CD4-positive, alpha-beta memory T cell (primary cell): ENCODE data around the gene SLFN14. TPM values are rescaled to one million over a fixed set of nuclear protein-coding genes. Genes with fewer than 3 reads are reported as not detected.

ENCODE experiments used
- CTCF ChIA-PET: fragments of 350-600 bp; sonication (Branson Sonifier 250); formaldehyde crosslinking; loops from one replicate; lab custom pipeline; 2021; ENCODE audit warnings: inconsistent platforms; ENCODE audit not compliant: partially characterized antibody; lab: Charles Lee
- POLR2A ChIA-PET: fragments of 350-600 bp; sonication (Branson Sonifier 250); formaldehyde crosslinking; loops from one replicate; lab custom pipeline; 2021; ENCODE audit not compliant: partially characterized antibody; lab: Charles Lee
- DNase-seq, 5 donors: peaks; one replicate each; pipeline versions ENCODE4 v3.0.0 to v3.0.0-alpha.2; 2020 to 2022; ENCODE audit warnings: mixed read lengths in 1 of 5
- H3K27ac ChIP-seq: one replicate; pipeline ENCODE4 v1.7.0; 2013; ENCODE audit warnings: low read depth, low read length
- H3K27me3 ChIP-seq: 2 replicates; pipeline ENCODE4 v1.7.0; 2013; ENCODE audit warnings: mild to moderate bottlenecking, low read length, moderate library complexity; ENCODE audit not compliant: insufficient read depth
- H3K36me3 ChIP-seq: 2 replicates; pipeline ENCODE4 v1.7.0; 2013; ENCODE audit warnings: mild to moderate bottlenecking, low read length, moderate library complexity; ENCODE audit not compliant: insufficient read depth
- H3K4me1 ChIP-seq: 2 replicates; pipeline ENCODE4 v1.7.0; 2013; ENCODE audit warnings: mild to moderate bottlenecking, low read length, moderate library complexity; ENCODE audit not compliant: insufficient read depth
- H3K4me3 ChIP-seq, 2 donors: one replicate each; pipeline ENCODE4 v1.7.0; 2013; ENCODE audit warnings: low read length in 2 of 2, mild to moderate bottlenecking in 1 of 2
- H3K9me3 ChIP-seq, 2 donors: one replicate each; pipeline ENCODE4 v1.7.0; 2013; ENCODE audit warnings: low read length in 2 of 2, control low read depth in 1 of 2; ENCODE audit not compliant: control insufficient read depth in 1 of 2
- H3K27ac Mint-ChIP-seq, 7 donors: one replicate each; pipeline ENCODE4 v1.8.0; 2020 to 2021; ENCODE audit warnings: mixed read lengths in 7 of 7, mild to moderate bottlenecking in 6 of 7, inconsistent platforms in 3 of 7, moderate library complexity in 3 of 7
- H3K27me3 Mint-ChIP-seq, 2 donors: one replicate each; pipeline ENCODE4 v1.8.0; 2020 to 2021; ENCODE audit warnings: mixed read lengths in 2 of 2
- H3K36me3 Mint-ChIP-seq, 2 donors: one replicate each; pipeline ENCODE4 v1.8.0; 2020 to 2021; ENCODE audit warnings: mixed read lengths in 2 of 2, inconsistent platforms in 1 of 2, mild to moderate bottlenecking in 1 of 2
- H3K4me1 Mint-ChIP-seq, 4 donors: one replicate each; pipeline ENCODE4 v1.8.0; 2020 to 2021; ENCODE audit warnings: mixed read lengths in 4 of 4, mild to moderate bottlenecking in 1 of 4
- H3K4me3 Mint-ChIP-seq, 8 donors: one replicate each; pipeline ENCODE4 v1.8.0; 2020 to 2021; ENCODE audit warnings: mixed read lengths in 8 of 8, mild to moderate bottlenecking in 7 of 8, moderate library complexity in 6 of 8, inconsistent platforms in 3 of 8
- H3K9me3 Mint-ChIP-seq, 8 donors: one replicate each; pipeline ENCODE4 v1.8.0; 2020 to 2021; ENCODE audit warnings: mixed read lengths in 8 of 8, mild to moderate bottlenecking in 5 of 8, inconsistent platforms in 3 of 8, moderate library complexity in 1 of 8
- intact Hi-C: fragments of 100-400 bp; cut with micrococcal nuclease; formaldehyde crosslinking; loops from one replicate; pipeline ENCODE4 v1.15.1; 2023
- polyA plus RNA-seq, 2 donors: library from polyadenylated mRNA; unstranded; fragments of 300-500 nt; fragmentation: Illumina TruSeq; gene quantifications; one replicate each; pipeline ENCODE4 v1.2.3, GENCODE V29; 2021
- total RNA-seq, 2 experiments: library from RNA; stranded (reverse); gene quantifications; one replicate each; pipeline ENCODE4 v1.2.3, GENCODE V29; 2021

SLFN14 gene
- total and polyA plus RNA-seq, 4 experiments from 2014 or later: 0.18 TPM; not detected in 3

DNA sequence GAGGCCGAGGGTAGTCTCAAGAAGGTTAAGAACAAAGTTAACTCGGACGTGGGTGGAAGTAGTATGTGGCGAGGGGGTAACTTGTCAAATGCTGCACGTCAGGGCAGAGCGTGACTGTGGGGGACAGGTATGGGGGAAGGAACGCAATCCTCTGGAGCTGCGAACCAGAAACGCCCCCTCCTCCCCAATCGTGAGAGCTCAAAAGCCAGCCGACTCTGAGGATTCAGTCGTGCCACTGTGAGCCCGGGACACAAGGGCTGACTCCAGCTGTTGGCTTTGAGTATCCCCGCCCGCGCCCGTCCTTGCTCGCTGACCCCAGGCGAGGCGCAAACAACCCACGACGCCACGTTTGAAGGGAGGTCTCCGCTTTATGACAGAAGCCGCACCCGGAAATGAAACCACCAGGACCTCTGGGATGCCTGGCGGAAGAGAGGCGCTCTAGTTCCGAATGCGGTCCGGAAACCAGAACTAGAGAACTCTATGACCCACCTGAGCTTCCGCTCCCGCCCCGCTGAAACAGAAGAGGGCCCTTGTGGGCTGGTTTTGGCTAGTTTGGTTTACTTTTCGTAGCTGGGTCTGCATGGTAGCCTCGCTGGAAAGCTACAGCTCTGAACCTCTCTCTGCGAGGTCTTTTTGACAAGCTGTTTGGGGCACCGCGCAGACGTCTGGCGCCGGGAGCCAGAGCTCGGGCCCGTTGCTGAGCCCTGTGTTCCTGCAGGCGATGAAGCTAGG lies 17.7 kb upstream of the SLFN14 start, which contains the start of gene PEX12:
PEX12 (minus strand) TSS at position 375 of the 732 bp plus-strand sequence. CDS start 550 bp downstream, outside the sequence.
- H3K27ac ChIP-seq: peak within 1 kb of the TSS; percentile 89
- peaks cover 6 to 34% (median 26%) of the 10 kb centered on the region in 4 donors for H3K4me1 Mint-ChIP-seq
- H3K4me3 ChIP-seq: peak within 1 kb of the TSS; percentile 81 to 90
- H3K36me3 Mint-ChIP-seq: peaks cover 0 to 29% of the 10 kb centered on the region in 2 donors
- H3K4me3 Mint-ChIP-seq: peak within 1 kb of the TSS; percentile 95 to 99 (median 97)
- intact Hi-C loops: loop anchor here (1.0 to 2.0 kb wide), 5 partner anchors 8 to 436 kb away; partner anchors contain the start of gene NLE1
- no peaks in the 10 kb centered on the region for H3K27me3 ChIP-seq
- peaks cover 24% of the 10 kb centered on the region for H3K4me1 ChIP-seq
- peak; percentile 87 to 95 (median 91) for DNase-seq
- ChIA-PET CTCF (interaction anchor here (0.7 to 2.4 kb wide), 16 partner anchors 9 to 434 kb away, joined by 3 to 10 read pairs (median 4); partner anchors contain the start of genes AP2B1 and TAF15), POLR2A (interaction anchor here (0.6 to 5.6 kb wide), 30 partner anchors 10 to 597 kb away, joined by 3 to 130 read pairs (median 5); partner anchors contain the start of genes AP2B1, SLFN11, SLFN12 and SLFN12L)
- H3K27me3 Mint-ChIP-seq: no peaks in the 10 kb centered on the region
- peak within 1 kb of the TSS; percentile 97 to 100 (median 99) for H3K27ac Mint-ChIP-seq
- H3K9me3 ChIP-seq: no peaks in the 10 kb centered on the region
- H3K9me3 Mint-ChIP-seq: no peaks in the 10 kb centered on the region
- peaks cover 6% of the 10 kb centered on the region for H3K36me3 ChIP-seq

DNA sequence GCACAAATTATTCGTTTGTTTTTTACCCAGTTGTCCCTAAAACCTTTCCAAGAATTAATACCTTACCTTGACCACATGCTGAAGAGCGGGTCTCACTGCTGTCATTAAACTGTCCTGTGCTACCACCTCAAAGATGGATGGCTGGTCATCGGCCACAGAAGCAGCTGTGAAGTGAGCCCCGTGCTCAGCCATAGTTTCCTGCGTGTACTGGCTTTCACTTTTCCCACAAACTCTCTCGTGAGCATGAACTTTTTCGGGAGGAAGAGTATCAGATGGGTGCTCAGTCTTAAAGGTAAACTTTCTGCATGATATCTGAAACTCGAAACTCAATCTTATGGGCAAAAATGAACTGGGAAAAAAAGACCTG lies 17.2 kb upstream of the SLFN14 start:
- Mint-ChIP-seq H3K27ac (peak overlapping the region; percentile 97 to 100 (median 99)), H3K9me3 (no peaks in the 10 kb centered on the region), H3K36me3 (peaks cover 0 to 29% of the 10 kb centered on the region in 2 donors), H3K4me1 (peaks cover 6 to 34% (median 26%) of the 10 kb centered on the region in 4 donors), H3K4me3 (peak overlapping the region; percentile 95 to 99 (median 97)), H3K27me3 (no peaks in the 10 kb centered on the region)
- intact Hi-C loops: loop anchor here (1.0 to 2.0 kb wide), 5 partner anchors 8 to 436 kb away; partner anchors contain the start of gene NLE1
- CTCF ChIA-PET: interaction anchor here (0.9 to 2.4 kb wide), 10 partner anchors 9 to 434 kb away, joined by 3 to 10 read pairs (median 6); partner anchors contain the start of gene AP2B1
- Histone ChIP-seq H3K9me3 (no peaks in the 10 kb centered on the region), H3K27ac (peak overlapping the region; percentile 89), H3K27me3 (no peaks in the 10 kb centered on the region), H3K36me3 (peaks cover 6% of the 10 kb centered on the region), H3K4me1 (peaks cover 24% of the 10 kb centered on the region), H3K4me3 (peak overlapping the region; percentile 81 to 90)
- POLR2A ChIA-PET: interaction anchor here (0.9 to 5.6 kb wide), 25 partner anchors 9 to 597 kb away, joined by 3 to 130 read pairs (median 8); partner anchors contain the start of genes AP2B1, SLFN11, SLFN12L and SLFN5
- peak in 1 of 5 donors; percentile 10 for DNase-seq

DNA sequence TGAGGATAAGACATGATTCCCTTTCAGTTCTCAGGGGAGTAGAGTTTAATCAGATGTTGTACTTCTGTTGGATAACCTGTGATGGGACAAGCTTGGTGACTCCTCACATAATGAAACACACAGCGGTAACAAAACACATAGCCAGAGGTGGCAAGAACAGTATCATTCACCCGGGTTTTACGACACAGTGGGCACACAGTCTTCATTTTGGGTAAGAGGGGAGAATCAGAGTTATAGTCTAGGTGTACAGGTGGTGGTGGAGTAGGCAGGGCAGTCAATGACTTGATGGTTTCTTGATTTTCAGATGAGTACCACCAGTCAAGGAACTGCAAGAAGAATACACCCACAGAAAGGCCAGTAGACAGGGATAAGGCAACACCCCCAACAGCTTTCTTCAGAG lies 15.1 kb upstream of the SLFN14 start:
- H3K9me3 Mint-ChIP-seq: no peaks in the 10 kb centered on the region
- intact Hi-C loops: no loop called here
- POLR2A ChIA-PET: interaction anchor here (0.6 to 5.6 kb wide), 3 partner anchors 12 to 87 kb away, joined by 3 to 130 read pairs (median 54); partner anchors contain the start of genes AP2B1 and SLFN12L
- peaks cover 6 to 40% (median 25%) of the 10 kb centered on the region in 4 donors for H3K4me1 Mint-ChIP-seq
- no peaks in the 10 kb centered on the region for H3K27me3 Mint-ChIP-seq
- H3K27ac Mint-ChIP-seq: peak overlapping the region; percentile 3 to 100 (median 46)
- DNase-seq: no peak
- no peaks in the 10 kb centered on the region for H3K9me3 ChIP-seq
- H3K4me3 Mint-ChIP-seq: peak overlapping the region in 2 of 8 donors; percentile 13 to 46
- H3K27ac ChIP-seq: no peak overlapping the region
- H3K36me3 ChIP-seq: peaks cover 6% of the 10 kb centered on the region
- peaks cover 24% of the 10 kb centered on the region for H3K4me1 ChIP-seq
- peaks cover 0 to 29% of the 10 kb centered on the region in 2 donors for H3K36me3 Mint-ChIP-seq
- CTCF ChIA-PET: interaction anchor here (1.0 to 1.3 kb wide), 2 partner anchors 38 kb away, joined by 3 to 5 read pairs; no protein-coding TSS in a partner anchor
- H3K27me3 ChIP-seq: no peaks in the 10 kb centered on the region
- no peak overlapping the region for H3K4me3 ChIP-seq

DNA sequence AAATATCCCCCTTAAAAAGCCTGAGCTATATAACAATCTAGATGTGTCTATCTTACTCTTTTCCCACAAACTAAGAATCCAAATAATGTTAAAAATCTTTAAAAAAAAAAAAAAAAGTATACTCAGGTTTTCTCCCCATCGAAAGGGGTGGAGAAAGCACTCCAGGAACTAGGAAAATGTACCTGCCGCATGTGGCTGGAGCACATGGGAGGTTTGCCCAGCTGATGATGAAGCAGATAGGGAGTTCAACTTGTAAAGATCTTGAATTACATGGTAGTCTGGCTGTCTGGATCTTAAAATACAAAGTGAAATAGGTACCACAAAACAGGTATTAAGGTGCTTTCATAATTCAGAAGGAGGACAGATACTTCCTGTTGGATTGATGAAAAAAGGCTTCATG lies 8.8 kb upstream of the SLFN14 start:
- Mint-ChIP-seq H3K36me3 (peaks cover 0 to 14% of the 10 kb centered on the region in 2 donors), H3K4me1 (peaks cover 18 to 42% (median 28%) of the 10 kb centered on the region in 4 donors), H3K9me3 (no peaks in the 10 kb centered on the region), H3K27me3 (peaks cover 0 to 2% of the 10 kb centered on the region in 2 donors), H3K4me3 (peak overlapping the region; percentile 37 to 98 (median 66)), H3K27ac (peak overlapping the region in 4 of 7 donors; percentile 2 to 79 (median 48))
- no peak overlapping the region for H3K4me3 ChIP-seq
- H3K36me3 ChIP-seq: no peaks in the 10 kb centered on the region
- no peak for DNase-seq
- ChIA-PET CTCF (no interaction called here), POLR2A (interaction anchor here (0.7 to 4.7 kb wide), 4 partner anchors 9 to 282 kb away, joined by 3 to 51 read pairs (median 4); partner anchors contain the start of gene PEX12)
- no peaks in the 10 kb centered on the region for H3K9me3 ChIP-seq
- H3K4me1 ChIP-seq: peaks cover 24% of the 10 kb centered on the region
- intact Hi-C loops: no loop called here
- H3K27me3 ChIP-seq: no peaks in the 10 kb centered on the region
- H3K27ac ChIP-seq: no peak overlapping the region

DNA sequence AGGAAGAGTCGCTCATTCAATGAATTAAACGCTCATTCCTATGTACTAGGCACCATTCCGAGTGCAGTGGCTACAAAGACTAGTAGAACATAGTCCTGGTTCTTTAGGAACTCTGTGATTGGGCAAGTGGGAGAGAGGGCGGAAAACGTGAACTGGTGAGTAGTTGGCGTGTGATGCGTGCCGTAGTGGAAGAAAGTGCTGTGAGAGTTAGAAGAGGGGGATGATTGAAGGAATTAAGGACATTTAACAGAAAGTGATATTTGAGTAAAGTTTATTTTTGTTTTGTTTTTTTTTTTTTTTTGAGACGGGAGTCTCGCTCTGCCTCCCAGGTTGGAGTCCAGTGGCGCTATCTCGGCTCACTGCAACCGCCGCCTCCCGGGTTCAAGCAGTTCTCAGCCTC lies 7.9 kb upstream of the SLFN14 start:
- DNase-seq: peak in 4 of 5 donors; percentile 12 to 63 (median 18)
- intact Hi-C loops: loop anchor here (1.0 kb wide), 1 partner anchor 10 kb away; the partner anchor contains the start of gene PEX12
- peak overlapping the region; percentile 81 to 98 (median 94) for H3K4me3 Mint-ChIP-seq
- peaks cover 0 to 12% of the 10 kb centered on the region in 2 donors for H3K36me3 Mint-ChIP-seq
- POLR2A ChIA-PET: interaction anchor here (0.6 to 4.7 kb wide), 11 partner anchors 10 to 391 kb away, joined by 3 to 51 read pairs (median 5); partner anchors contain the start of genes AP2B1, PEX12 and SLFN5
- Histone ChIP-seq H3K4me1 (peaks cover 24% of the 10 kb centered on the region), H3K9me3 (no peaks in the 10 kb centered on the region), H3K27ac (peak overlapping the region; percentile 76), H3K36me3 (no peaks in the 10 kb centered on the region), H3K4me3 (peak overlapping the region; percentile 89 to 91), H3K27me3 (no peaks in the 10 kb centered on the region)
- H3K27ac Mint-ChIP-seq: peak overlapping the region; percentile 85 to 99 (median 96)
- peaks cover 0 to 2% of the 10 kb centered on the region in 2 donors for H3K27me3 Mint-ChIP-seq
- CTCF ChIA-PET: interaction anchor here (1.0 to 1.5 kb wide), 4 partner anchors 13 to 45 kb away, joined by 3 to 4 read pairs (median 4); no protein-coding TSS in a partner anchor
- H3K4me1 Mint-ChIP-seq: peaks cover 18 to 42% (median 28%) of the 10 kb centered on the region in 4 donors
- no peaks in the 10 kb centered on the region for H3K9me3 Mint-ChIP-seq

DNA sequence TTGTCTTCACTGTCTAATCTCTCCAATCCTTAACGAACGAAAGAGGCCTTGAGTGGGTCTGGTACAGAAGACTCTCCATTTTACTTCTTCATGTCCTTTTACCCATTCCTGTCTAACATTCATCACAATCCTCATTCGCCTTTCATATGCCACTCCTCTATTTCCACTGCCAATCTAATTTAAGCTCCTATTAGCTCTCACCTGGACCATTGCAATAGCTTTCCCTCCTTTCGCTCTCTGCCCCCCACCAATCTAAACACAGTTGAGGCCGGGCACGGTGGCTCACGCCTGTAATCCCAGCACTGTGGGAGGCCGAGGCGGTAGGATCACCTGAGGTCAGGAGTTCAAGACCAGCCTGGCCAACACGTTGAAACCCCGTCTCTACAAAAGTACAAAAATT lies 6.3 kb upstream of the SLFN14 start:
- intact Hi-C loops: no loop called here
- ChIA-PET CTCF (interaction anchor here (1.0 to 2.2 kb wide), 4 partner anchors 12 to 46 kb away, joined by 3 to 6 read pairs (median 4); partner anchors contain the start of gene PEX12), POLR2A (interaction anchor here (0.7 to 4.7 kb wide), 6 partner anchors 11 to 394 kb away, joined by 3 to 51 read pairs (median 6); partner anchors contain the start of genes PEX12, SLFN12L and SLFN5)
- Mint-ChIP-seq H3K9me3 (no peaks in the 10 kb centered on the region), H3K27ac (peak overlapping the region; percentile 18 to 86 (median 84)), H3K27me3 (peaks cover 0 to 2% of the 10 kb centered on the region in 2 donors), H3K36me3 (peaks cover 0 to 12% of the 10 kb centered on the region in 2 donors), H3K4me3 (peak overlapping the region; percentile 74 to 98 (median 83)), H3K4me1 (peaks cover 18 to 42% (median 28%) of the 10 kb centered on the region in 4 donors)
- no peaks in the 10 kb centered on the region for H3K27me3 ChIP-seq
- no peaks in the 10 kb centered on the region for H3K9me3 ChIP-seq
- H3K27ac ChIP-seq: no peak overlapping the region
- no peaks in the 10 kb centered on the region for H3K36me3 ChIP-seq
- H3K4me1 ChIP-seq: peaks cover 24% of the 10 kb centered on the region
- no peak for DNase-seq
- no peak overlapping the region for H3K4me3 ChIP-seq
